GM12872 (cell line): Measurements from ENCODE around the gene NKX6-2.

Experiments
- TF ChIP-seq, protein P1 (sequence below): IDR thresholded peaks from 3 replicates; pipeline ENCODE4 v1.5.1; 2011; ENCODE audit warnings: low read depth, mild to moderate bottlenecking, low read length, moderate library complexity; ENCODE audit not compliant: insufficient read depth

NKX6-2 gene

GRCh38 chr10:132761395-132762060 lies 24.4 kb downstream of the NKX6-2 start:
- TF ChIP-seq, protein P1, sequence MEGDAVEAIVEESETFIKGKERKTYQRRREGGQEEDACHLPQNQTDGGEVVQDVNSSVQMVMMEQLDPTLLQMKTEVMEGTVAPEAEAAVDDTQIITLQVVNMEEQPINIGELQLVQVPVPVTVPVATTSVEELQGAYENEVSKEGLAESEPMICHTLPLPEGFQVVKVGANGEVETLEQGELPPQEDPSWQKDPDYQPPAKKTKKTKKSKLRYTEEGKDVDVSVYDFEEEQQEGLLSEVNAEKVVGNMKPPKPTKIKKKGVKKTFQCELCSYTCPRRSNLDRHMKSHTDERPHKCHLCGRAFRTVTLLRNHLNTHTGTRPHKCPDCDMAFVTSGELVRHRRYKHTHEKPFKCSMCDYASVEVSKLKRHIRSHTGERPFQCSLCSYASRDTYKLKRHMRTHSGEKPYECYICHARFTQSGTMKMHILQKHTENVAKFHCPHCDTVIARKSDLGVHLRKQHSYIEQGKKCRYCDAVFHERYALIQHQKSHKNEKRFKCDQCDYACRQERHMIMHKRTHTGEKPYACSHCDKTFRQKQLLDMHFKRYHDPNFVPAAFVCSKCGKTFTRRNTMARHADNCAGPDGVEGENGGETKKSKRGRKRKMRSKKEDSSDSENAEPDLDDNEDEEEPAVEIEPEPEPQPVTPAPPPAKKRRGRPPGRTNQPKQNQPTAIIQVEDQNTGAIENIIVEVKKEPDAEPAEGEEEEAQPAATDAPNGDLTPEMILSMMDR, result no peak

DNA sequence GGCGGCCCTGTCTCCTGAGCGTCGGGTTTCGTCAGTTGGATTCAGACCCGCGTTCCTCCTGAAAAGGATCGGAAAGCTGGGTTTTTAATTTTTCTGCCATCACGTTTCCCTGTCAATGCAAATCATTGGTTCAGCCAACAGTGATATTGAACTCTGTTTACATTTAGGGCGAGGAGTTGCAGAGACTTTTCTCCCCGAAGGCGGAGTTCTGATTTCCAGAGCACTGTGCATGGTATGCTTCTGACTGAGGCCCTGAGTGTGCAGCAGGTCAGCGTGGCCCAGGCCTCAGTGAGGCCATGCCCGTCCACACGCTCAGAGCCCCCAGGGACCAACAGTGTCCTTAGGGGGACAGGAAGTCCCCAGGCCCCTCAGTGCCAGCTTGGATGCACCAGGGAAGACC lies 27.1 kb downstream of the NKX6-2 start:
- TF ChIP-seq, protein P1, result no peak

- TF ChIP-seq, protein P1, result no peak
Measured at GRCh38 chr10:132757171-132757570, 28.8 kb downstream of the NKX6-2 start.

- TF ChIP-seq, protein P1, result no peak
Measured at GRCh38 chr10:132756591-132756990, 29.4 kb downstream of the NKX6-2 start.

DNA sequence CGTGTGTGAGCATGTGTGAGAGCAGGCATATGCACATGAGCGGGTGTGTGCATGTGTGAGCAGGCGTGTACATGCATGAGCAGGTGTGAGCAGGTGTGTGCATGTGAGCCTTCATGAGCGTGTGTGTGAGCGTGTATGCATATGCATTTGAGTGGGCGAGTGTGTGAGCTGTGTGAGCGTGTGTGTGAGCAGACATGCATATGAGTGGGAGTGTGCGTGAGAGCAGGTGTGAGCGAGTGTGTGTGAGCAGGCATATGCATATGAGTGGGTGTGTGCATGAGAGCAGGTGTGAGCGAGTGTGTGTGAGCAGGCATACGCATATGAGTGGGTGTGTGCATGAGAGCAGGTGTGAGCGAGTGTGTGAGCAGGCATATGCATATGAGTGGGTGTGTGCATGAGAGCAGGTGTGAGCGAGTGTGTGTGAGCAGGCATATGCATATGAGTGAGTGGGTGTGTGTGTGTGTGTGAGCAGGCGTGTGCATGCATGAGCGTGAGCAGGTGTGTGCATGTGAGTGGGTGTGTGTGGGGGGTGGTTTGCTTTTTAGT lies 30.7 kb downstream of the NKX6-2 start:
- TF ChIP-seq, protein P1, result no peak

- TF ChIP-seq, protein P1, result no peak
Measured at GRCh38 chr10:132754071-132754470, 31.9 kb downstream of the NKX6-2 start.

DNA sequence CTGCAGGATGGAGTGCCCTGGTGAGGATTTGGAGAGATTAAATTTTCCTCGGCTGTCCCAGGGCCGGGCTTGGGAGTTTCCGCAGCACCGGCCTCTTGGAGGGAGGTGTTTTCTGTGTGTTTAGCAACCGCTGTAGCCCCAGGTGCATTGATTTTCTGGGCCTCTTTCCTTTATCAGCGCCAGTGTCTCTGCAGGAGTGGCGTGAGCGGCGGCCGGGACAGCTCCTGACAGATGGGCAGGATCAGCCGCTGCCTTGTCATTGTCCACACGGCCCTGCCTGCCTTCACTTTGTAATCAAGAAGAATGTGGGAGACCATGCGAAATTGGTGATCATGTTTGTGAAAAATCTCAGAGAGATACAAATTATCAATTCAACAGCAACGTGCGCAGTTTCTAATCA lies 32.4 kb downstream of the NKX6-2 start:
- TF ChIP-seq, protein P1, result no peak
